Astrocyte of the cerebellum (primary cell): Measurements from ENCODE around the gene SECISBP2.
"Not testable (repeated sequence)": the region's sequence is repeated elsewhere in the genome, so short reads cannot be mapped to it uniquely, and the experiment has no call there.

Experiments used
- DNase-seq: peaks from one replicate; pipeline ENCODE4 v3.0.0-alpha.2; 2011; ENCODE audit warnings: low read depth
- H3K4me3 ChIP-seq: 2 replicates; pipeline ENCODE4 v1.5.1; 2011; ENCODE audit warnings: mild to moderate bottlenecking, low read depth, low read length, moderate library complexity
- CTCF ChIP-seq: IDR thresholded peaks from 2 replicates; pipeline ENCODE4 v1.5.1; 2012; ENCODE audit warnings: low read length, low read depth, moderate library complexity, mild to moderate bottlenecking; ENCODE audit errors: missing control alignments
- in situ Hi-C: cut with HindIII; loops from 2 replicates; pipeline ENCODE4 v1.10.0; 2017; ENCODE audit warnings: low sequenced_read_pairs

The SECISBP2 gene

GRCh38 chr9:89342948-89343347 lies 24.6 kb downstream of the SECISBP2 start:
- no peak for TF ChIP-seq CTCF
- no peak overlapping the region for H3K4me3 ChIP-seq
- DNase-seq: no peak
- in situ Hi-C loops: no loop called here

GRCh38 chr9:89343812-89344211 lies 25.5 kb downstream of the SECISBP2 start:
- in situ Hi-C loops, DNase-seq, H3K4me3 ChIP-seq: not testable (repeated sequence)

GRCh38 chr9:89345476-89345875 lies 27.2 kb downstream of the SECISBP2 start:
- in situ Hi-C loops: no loop called here
- DNase-seq: no peak
- H3K4me3 ChIP-seq: no peak overlapping the region
- TF ChIP-seq CTCF: no peak

GRCh38 chr9:89346696-89347095 lies 28.4 kb downstream of the SECISBP2 start:
- in situ Hi-C loops: no loop called here
- no peak for DNase-seq
- TF ChIP-seq CTCF: no peak
- no peak overlapping the region for H3K4me3 ChIP-seq

GRCh38 chr9:89347651-89348050 lies 29.4 kb downstream of the SECISBP2 start:
- no peak overlapping the region for H3K4me3 ChIP-seq
- DNase-seq: no peak
- in situ Hi-C loops: no loop called here
- TF ChIP-seq CTCF: no peak

GRCh38 chr9:89349607-89350006 lies 31.3 kb downstream of the SECISBP2 start:
- H3K4me3 ChIP-seq: no peak overlapping the region
- in situ Hi-C loops: no loop called here
- no peak for DNase-seq
- no peak for TF ChIP-seq CTCF

- in situ Hi-C loops: no loop called here
- no peak overlapping the region for H3K4me3 ChIP-seq
- DNase-seq: no peak
- TF ChIP-seq CTCF: no peak
These were observed 32.8 kb downstream of the SECISBP2 start for GRCh38 chr9:89350988-89351557.
